GM21423 (cell line): ENCODE measurements around the gene ISYNA1.
A peak's percentile ranks its signal among the peaks of the same experiment; 100 is the strongest.

Source experiments
- ATAC-seq: cut with Tn5 transposase; IDR thresholded peaks from one replicate; pipeline ENCODE4 v1.9.1; 2021; ENCODE audit warnings: mild to moderate bottlenecking, moderate library complexity; ENCODE audit not compliant: unreplicated experiment

Gene ISYNA1

GRCh38 chr19:18445262-18445948, 7.5 kb upstream of the ISYNA1 start:
- no peak for ATAC-seq

GRCh38 chr19:18444513-18444912, 6.6 kb upstream of the ISYNA1 start:
- ATAC-seq: no peak

GRCh38 chr19:18443831-18444230, 5.9 kb upstream of the ISYNA1 start:
- ATAC-seq: no peak

- no peak for ATAC-seq
These were observed 5.5 kb upstream of the ISYNA1 start for GRCh38 chr19:18443406-18443805.

DNA sequence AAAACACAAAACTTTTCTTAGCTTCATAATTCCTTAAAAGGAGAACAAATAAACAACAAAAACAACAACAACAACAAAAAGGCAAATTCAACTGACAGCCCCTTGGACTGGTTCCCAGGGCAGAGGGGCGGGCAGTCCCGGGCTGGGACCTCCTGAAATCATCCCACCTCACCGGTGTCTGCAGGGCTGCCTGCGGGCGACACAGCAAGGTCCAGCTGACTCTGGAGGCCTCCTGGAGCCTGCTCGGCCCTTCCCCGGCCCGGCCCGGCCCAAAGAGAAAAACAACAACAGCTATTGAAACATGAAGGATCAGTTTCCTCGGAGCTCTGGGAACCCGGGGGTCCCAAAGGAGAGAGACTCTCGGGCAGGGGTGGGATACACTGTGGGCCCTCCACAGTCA, 5.0 kb upstream of the ISYNA1 start:
- no peak for ATAC-seq

GRCh38 chr19:18441804-18442788, 4.2 kb upstream of the ISYNA1 start:
- no peak for ATAC-seq

DNA sequence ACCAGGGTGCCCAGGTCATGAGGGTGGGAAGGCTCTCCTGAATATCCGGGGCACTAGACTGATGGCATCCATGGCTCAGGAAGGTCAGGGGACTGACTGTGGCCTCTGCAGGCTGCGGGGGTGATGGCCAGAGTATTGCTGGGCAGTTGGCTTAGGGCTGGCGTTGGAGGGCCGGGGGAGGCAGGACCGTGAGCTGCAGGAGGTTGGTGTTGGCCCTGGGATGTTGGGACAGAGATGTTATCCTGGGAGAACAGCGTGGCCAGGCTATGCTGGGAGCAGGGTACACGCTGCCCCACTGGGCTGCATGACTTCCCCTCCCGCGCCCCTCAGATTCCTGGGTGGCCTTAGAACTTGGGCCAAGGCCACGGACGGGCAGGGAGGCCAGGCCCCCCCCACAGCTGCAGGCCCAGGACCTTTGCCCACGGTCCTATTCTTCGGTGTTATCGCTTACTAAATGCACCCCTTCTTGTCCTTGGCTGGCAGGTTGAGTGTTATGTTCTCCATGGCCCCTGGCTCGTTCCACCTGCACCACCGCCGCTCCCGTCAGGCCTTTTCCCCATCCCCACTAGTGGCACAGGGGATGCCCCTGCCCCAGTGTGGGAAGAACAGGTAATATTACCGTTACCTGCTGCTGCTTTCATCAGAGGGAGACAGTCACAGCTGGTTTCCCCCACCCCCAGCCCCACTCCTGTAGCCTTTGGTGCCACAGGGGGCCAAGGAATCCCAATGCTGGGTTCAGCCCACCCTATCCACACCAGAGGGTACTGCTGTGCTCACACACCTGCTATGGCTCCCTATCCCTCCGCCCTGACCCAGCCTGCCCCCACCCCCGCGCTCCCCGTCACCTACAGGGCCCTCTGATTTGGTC, 3.2 kb upstream of the ISYNA1 start:
- ATAC-seq: no peak

GRCh38 chr19:18440415-18440877, 2.5 kb upstream of the ISYNA1 start:
- no peak for ATAC-seq

DNA sequence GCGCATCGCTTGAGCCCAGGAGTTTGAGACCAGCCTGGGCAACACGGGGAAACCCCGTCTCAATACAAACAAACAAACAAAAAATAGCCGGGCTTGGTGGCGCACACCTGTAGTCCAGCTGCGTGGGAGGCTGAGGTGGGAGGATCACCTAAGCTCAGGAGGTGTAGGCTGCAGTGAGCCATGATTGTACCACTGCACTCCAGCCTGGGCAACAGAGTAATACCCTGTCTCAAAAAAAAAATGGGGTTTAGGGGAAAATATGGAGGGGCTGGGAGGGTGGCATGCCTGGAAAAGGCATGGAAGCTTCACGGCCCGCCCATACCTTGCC, 1.9 kb upstream of the ISYNA1 start:
- ATAC-seq: no peak

DNA sequence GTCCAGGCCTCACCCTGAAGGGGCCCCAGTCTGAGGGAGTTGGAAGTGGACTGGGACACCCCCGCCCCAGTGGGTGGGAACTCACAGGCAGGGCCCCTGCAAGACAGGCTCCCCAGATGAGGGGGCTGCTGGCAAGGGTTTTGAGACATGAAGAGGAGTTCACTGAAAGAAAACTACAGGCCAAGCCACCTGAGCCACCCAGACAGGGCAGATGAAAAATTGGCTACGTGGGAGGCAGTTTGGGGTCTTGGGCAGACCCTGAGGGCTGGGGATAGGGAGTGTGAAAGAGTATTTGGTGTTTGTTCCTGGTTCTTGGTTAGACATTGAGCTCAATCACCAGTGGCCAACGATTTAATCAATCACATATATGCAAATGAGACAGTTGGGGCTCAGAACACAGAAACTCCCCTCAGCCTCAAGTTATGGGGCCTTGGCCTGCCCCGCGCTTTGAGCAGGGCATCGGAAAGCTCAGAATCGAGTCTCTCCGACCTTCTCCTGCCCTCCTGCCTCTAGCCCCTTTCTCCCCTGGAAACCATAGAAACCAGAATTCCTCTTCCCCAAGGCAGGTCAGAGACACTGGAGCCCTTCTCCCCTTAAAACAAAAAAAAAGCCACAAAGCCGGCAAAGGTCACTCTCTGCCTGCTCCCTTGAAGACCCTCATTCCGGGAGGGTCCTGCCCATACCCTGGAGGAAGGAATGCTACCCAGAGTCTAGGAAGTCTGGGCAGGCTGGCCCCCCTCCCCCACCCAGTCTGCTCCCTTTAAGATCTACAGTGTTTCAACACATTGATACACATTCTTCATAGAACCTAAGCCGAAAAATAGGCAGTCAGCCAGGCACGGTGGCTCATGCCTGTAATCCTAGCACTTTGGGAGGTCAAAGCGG, 1.3 kb upstream of the ISYNA1 start:
- no peak for ATAC-seq

DNA sequence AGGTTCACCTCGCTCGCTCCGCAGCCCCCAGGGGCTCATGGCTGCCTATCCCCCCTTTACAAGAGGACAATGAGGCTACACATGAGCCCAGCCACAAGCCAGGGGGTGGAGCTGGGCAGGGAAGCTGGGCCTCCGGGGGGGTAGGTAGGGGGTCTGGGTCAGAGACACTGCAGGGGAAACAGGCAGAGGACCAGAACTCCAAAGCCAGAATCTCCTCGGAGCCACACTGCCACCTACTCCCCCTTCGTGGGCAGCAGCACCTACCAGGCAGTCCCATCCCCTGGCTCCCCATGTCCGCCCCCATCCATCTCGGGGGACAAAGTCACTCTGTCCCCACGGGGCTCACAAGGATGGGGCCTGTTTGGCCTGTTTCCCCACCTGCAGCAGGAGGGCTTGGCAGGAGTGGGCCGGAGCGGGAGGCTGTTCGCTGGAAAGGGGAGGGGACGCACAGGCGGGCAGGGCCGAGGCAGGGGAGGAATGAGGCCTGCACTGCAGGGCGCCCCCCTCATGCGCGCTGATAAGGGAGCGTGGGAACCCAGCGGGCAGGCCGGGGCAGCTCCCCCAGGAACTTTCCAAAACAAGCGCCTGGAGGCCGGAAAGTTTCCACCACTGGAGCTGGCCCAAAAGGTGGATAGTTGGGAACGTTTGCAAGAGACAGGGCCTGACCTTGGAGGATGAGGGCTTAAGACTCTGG, 545 bp upstream of the ISYNA1 start:
- no peak for ATAC-seq

DNA sequence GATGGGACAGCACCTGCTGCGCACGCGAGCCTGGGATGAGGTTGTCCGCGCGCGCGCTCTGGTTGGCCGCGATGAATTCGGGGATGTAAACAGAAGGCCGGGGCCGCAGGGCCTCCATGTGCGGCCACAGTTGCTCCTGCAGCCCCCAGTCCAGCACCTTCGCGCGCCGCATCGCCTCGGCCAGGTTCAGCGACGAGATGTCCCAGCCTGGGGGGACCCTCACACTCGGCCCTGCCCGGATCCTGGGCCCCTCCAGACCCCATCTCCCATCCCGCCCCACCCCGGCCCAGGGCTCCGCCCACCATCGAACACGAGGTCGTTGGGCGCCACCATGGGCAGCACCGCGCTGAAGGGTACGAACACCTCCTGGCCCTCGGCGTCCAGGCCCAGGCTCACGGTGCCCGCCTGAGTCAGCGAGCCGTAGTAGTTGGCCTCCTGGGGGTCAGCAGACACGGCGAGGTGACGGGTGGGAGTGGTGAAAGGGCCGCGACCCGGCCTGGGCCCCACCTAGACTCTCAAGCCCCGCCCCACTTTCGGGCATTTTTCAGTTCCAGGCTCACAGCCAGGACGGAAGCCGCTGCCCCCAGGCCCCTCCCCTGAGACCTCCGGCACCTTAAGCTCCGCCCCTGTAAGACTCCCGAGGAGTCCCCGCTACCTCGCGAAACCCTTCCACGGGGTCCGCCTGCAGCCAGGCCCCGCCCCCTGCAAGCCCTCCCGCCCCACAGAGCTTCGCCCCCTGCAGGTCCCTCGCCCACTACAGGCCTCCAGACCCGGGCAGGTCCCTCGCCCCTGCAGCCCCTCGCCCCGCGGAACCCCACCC, 1.1 kb downstream of the ISYNA1 start:
- peak; percentile 53 for ATAC-seq

DNA sequence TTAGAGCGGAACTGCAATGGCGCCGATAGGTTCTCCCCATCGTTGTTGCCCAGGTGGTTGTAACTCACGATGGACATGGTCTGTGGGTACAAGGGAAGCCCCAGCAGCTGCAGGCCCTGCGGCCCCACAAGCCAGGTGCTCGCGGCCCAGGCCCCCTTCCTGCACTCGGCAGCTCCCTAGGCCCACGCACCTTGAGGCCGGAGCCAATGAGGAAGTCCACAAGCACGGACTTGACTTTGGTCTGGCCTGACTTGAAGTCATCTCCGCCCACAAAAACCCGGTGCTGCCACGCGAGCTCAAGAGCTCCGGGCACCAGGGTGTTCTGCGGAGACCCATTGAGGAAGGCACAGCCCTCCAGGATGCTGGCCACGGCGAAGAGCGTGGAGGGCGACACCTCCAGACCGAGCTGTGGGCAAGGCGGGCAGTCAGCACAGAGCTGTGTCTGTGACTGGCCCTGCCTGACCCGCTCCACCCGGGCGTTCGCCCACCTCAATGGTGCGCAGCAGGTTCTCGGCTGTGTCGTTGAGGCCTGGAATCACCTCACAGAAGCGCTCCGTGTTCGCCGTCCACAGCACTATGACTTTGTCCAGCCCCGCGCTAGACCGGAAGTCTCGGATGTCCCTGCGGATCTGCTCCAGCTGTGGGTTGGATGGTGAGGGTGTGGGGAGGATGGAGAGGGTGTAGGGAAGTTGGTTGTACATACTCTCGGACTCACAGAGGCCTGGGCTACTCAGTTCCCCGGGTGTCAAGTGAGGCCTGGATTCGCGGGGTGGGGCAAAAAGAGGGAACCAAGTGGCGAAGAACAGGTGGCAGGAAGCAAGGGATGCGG, 1.9 kb downstream of the ISYNA1 start:
- ATAC-seq: no peak

- ATAC-seq: no peak
These were observed 2.6 kb downstream of the ISYNA1 start for GRCh38 chr19:18435178-18435841.

DNA sequence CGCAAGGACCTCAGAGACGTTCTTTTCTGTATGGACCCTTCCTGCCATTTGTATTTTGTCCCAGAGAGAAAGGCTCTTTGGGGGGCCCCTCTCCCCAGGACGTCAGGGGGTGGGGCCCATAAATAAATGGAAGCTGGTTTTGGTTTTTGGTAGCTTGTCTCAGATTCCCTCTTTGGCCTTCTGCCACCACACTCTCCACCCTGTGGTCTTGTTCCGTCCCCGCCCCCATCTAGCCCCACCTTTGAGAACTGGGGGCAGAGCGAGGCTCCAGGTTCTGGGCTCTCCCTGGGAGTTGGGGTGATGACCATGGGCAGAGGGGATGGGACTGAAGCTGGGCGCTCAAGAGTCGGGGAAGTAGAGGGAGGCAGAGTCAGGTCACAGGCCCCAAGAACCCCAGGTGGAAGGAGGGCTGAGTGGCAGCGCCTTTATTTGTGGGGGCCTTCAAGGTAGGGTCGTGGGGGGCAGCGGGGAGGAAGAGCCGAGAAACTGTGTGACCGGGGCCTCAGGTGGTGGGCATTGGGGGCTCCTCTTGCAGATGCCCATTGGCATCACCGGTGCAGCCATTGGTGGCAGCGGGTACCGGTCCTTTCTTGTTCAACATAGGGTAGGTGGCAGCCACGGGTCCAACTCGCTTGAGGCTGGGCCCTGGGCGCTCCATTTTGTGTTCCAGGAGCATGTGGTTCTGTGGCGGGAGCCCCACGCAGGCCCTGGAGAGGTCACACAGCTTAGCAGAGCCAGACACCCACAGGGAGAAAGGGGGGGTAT, 3.3 kb downstream of the ISYNA1 start:
- no peak for ATAC-seq

- no peak for ATAC-seq
These were observed 4.1 kb downstream of the ISYNA1 start for GRCh38 chr19:18433735-18434398.
